Hepatocyte (in vitro differentiated cells): Measurements from ENCODE around the gene RPS21. TPM values are rescaled to one million over a fixed set of nuclear protein-coding genes. Genes with fewer than 3 reads are reported as not detected.

Source experiments
- DNase-seq: peaks from one replicate; pipeline ENCODE4 v3.0.0-alpha.2; 2016; ENCODE audit warnings: low spot score
- H2AFZ ChIP-seq: fragments of 200-600 bp; sonication (generic); 2 replicates; pipeline ENCODE4 v1.6.0; 2016; ENCODE audit warnings: antibody characterized with exemption, mild to moderate bottlenecking
- H3K27ac ChIP-seq: fragments of 200-600 bp; sonication (generic); 2 replicates; pipeline ENCODE4 v1.5.1; 2016; ENCODE audit warnings: mild to moderate bottlenecking
- H3K27me3 ChIP-seq: fragments of 200-600 bp; sonication (generic); 2 replicates; pipeline ENCODE4 v1.6.1; 2016
- H3K36me3 ChIP-seq: fragments of 200-600 bp; sonication (generic); replicated peaks from 2 replicates; pipeline ENCODE4 v1.5.1; 2016; ENCODE audit warnings: low read depth; ENCODE audit not compliant: insufficient read depth
- H3K4me1 ChIP-seq: fragments of 200-600 bp; sonication (generic); 2 replicates; pipeline ENCODE4 v1.5.1; 2016; ENCODE audit warnings: mild to moderate bottlenecking, moderate library complexity; ENCODE audit not compliant: insufficient read depth
- H3K4me2 ChIP-seq: fragments of 200-600 bp; sonication (generic); 2 replicates; pipeline ENCODE4 v1.6.0; 2016
- H3K4me3 ChIP-seq: fragments of 200-600 bp; sonication (generic); 2 replicates; pipeline ENCODE4 v1.5.1; 2016; ENCODE audit warnings: mild to moderate bottlenecking
- H3K79me2 ChIP-seq: fragments of 200-600 bp; sonication (generic); 2 replicates; pipeline ENCODE4 v1.6.0; 2017; ENCODE audit warnings: mild to moderate bottlenecking
- H3K9me2 ChIP-seq: fragments of 200-600 bp; sonication (generic); replicated peaks from 2 replicates; pipeline ENCODE4 v1.6.0; 2017; ENCODE audit warnings: mild to moderate bottlenecking; ENCODE audit not compliant: insufficient read depth
- H3K9me3 ChIP-seq: fragments of 200-600 bp; sonication (generic); 2 replicates; pipeline ENCODE4 v1.5.1; 2016; ENCODE audit warnings: low read depth, mild to moderate bottlenecking
- H4K20me1 ChIP-seq: fragments of 200-600 bp; sonication (generic); 2 replicates; pipeline ENCODE4 v1.6.0; 2016; ENCODE audit warnings: mild to moderate bottlenecking; ENCODE audit not compliant: insufficient read depth, poor library complexity, severe bottlenecking
- CTCF ChIP-seq: fragments of 200-600 bp; sonication (generic); IDR thresholded peaks from 2 replicates; pipeline ENCODE4 v1.5.1; 2016; ENCODE audit warnings: antibody characterized with exemption, mild to moderate bottlenecking; ENCODE audit not compliant: poor library complexity
- EZH2 ChIP-seq: fragments of 200-600 bp; sonication (generic); IDR thresholded peaks from 2 replicates; pipeline ENCODE4 v1.6.1; 2016; ENCODE audit warnings: antibody characterized with exemption, mild to moderate bottlenecking, borderline replicate concordance
- EZH2phosphoT487 ChIP-seq: fragments of 200-600 bp; sonication (generic); IDR thresholded peaks from one replicate; pipeline ENCODE4 v1.6.1; 2018; ENCODE audit warnings: antibody characterized with exemption, mild to moderate bottlenecking, low read depth, moderate library complexity; ENCODE audit not compliant: unreplicated experiment, severe bottlenecking
- WGBS: methylation state at CpG from one replicate; pipeline ENCODE4 v1.1.6; 2016; ENCODE audit warnings: low lambda C conversion rate; ENCODE audit errors: missing lambda C conversion rate; 5-methylcytosine and 5-hydroxymethylcytosine counted together
- polyA plus RNA-seq: library from polyadenylated mRNA; unstranded; fragments of >200 nt; fragmentation: Nextera tagmentation; extraction: Ambion mirVana; gene quantifications from 2 replicates; pipeline ENCODE4 v1.2.1, GENCODE V29; 2016
- total RNA-seq: library from RNA; depleted of rRNA; stranded (reverse); fragments of >200 nt; gene quantifications from 2 replicates; pipeline ENCODE4 v1.2.3, GENCODE V29; 2014

The RPS21 gene
- total and polyA plus RNA-seq, 2 experiments from 2014 or later = 460 to 1,754 TPM

GRCh38 chr20:62427172-62428001 lies 40.5 kb downstream of the RPS21 start, which contains the start of gene RBBP8NL:
Gene RBBP8NL, minus strand, starts transcription at chr20:62427539. Its CDS starts 7,892 bp downstream, at chr20:62419647.
- no peaks in the 10 kb centered on the region for H3K9me2 ChIP-seq
- no peak within 1 kb of the TSS for H2AFZ ChIP-seq
- H3K79me2 ChIP-seq = peaks cover 8% of the 10 kb centered on the region
- peak within 1 kb of the TSS; percentile 79 for H3K4me2 ChIP-seq
- H3K36me3 ChIP-seq = no peaks in the 10 kb centered on the region
- no peaks in the 10 kb centered on the region for H4K20me1 ChIP-seq
- peak; percentile 88 for DNase-seq
- no peak within 1 kb of the TSS for H3K4me3 ChIP-seq
- 57% methylated on average over 21 of the region's 28 CpGs for WGBS
- H3K4me1 ChIP-seq = peaks cover 66% of the 10 kb centered on the region
- no peaks in the 10 kb centered on the region for H3K9me3 ChIP-seq
- H3K27me3 ChIP-seq = no peaks in the 10 kb centered on the region
- peak within 1 kb of the TSS; percentile 84 for H3K27ac ChIP-seq
- peak; percentile 8 for TF ChIP-seq CTCF
- TF ChIP-seq EZH2phosphoT487 = no peak

- H4K20me1 ChIP-seq = no peaks in the 10 kb centered on the region
- DNase-seq = no peak
- no peaks in the 10 kb centered on the region for H3K9me2 ChIP-seq
- WGBS = 77% methylated on average over 7 of the region's 10 CpGs
- H3K36me3 ChIP-seq = no peaks in the 10 kb centered on the region
- H3K4me2 ChIP-seq = peak overlapping the region; percentile 66
- H3K4me3 ChIP-seq = no peak overlapping the region
- no peaks in the 10 kb centered on the region for H3K9me3 ChIP-seq
- TF ChIP-seq EZH2 = no peak
- no peak overlapping the region for H2AFZ ChIP-seq
- peak overlapping the region; percentile 84 for H3K27ac ChIP-seq
- peaks cover 71% of the 10 kb centered on the region for H3K4me1 ChIP-seq
- H3K79me2 ChIP-seq = peaks cover 8% of the 10 kb centered on the region
- no peaks in the 10 kb centered on the region for H3K27me3 ChIP-seq
Observed at GRCh38 chr20:62428002-62428372, 41.1 kb downstream of the RPS21 start.

- peaks cover 7% of the 10 kb centered on the region for H3K79me2 ChIP-seq
- H3K4me3 ChIP-seq = no peak overlapping the region
- no peak for TF ChIP-seq EZH2phosphoT487
- TF ChIP-seq EZH2 = no peak
- no peak for TF ChIP-seq CTCF
- no peaks in the 10 kb centered on the region for H4K20me1 ChIP-seq
- H3K36me3 ChIP-seq = no peaks in the 10 kb centered on the region
- H3K27ac ChIP-seq = peak overlapping the region; percentile 84
- no peak for DNase-seq
- H3K4me2 ChIP-seq = peak overlapping the region; percentile 66
- H2AFZ ChIP-seq = no peak overlapping the region
- H3K9me2 ChIP-seq = no peaks in the 10 kb centered on the region
- 65% methylated on average over 27 of the region's 31 CpGs for WGBS
- H3K4me1 ChIP-seq = peaks cover 70% of the 10 kb centered on the region
- H3K27me3 ChIP-seq = no peaks in the 10 kb centered on the region
- H3K9me3 ChIP-seq = no peaks in the 10 kb centered on the region
Observed at GRCh38 chr20:62428396-62429295, 41.7 kb downstream of the RPS21 start.
